Brain microvascular endothelial cell (primary cell): Measurements from ENCODE around the gene TXNRD1.

Source experiments
- DNase-seq: peaks from one replicate; pipeline ENCODE4 v3.0.0-alpha.2; 2020
- H3K27ac ChIP-seq: fragments of 250-450 bp; sonication (Bioruptor Pico); 2 replicates; pipeline ENCODE4 v1.5.1; 2020; ENCODE audit warnings: mild to moderate bottlenecking, moderate library complexity
- H3K27me3 ChIP-seq: fragments of 250-450 bp; sonication (Bioruptor Pico); replicated peaks from 2 replicates; pipeline ENCODE4 v1.5.1; 2020; ENCODE audit warnings: mild to moderate bottlenecking
- H3K36me3 ChIP-seq: fragments of 250-450 bp; sonication (Bioruptor Pico); replicated peaks from 2 replicates; pipeline ENCODE4 v1.5.1; 2020; ENCODE audit warnings: mild to moderate bottlenecking
- H3K4me3 ChIP-seq: 2 replicates; pipeline ENCODE4 v1.5.1; 2011; ENCODE audit warnings: low read depth, mild to moderate bottlenecking, control low read depth, low read length, moderate library complexity
- in situ Hi-C: cut with HindIII; loops from 2 replicates; pipeline ENCODE4 v1.10.0; 2017; ENCODE audit warnings: low sequenced_read_pairs, low pct_ligation_motif_present
- TF ChIP-seq, protein P1 (sequence below): IDR thresholded peaks from 2 replicates; pipeline ENCODE4 v1.5.1; 2011; ENCODE audit warnings: low read depth, mild to moderate bottlenecking, moderate library complexity, low read length, control low read depth, inconsistent platforms; ENCODE audit errors: missing control alignments

The TXNRD1 gene

DNA sequence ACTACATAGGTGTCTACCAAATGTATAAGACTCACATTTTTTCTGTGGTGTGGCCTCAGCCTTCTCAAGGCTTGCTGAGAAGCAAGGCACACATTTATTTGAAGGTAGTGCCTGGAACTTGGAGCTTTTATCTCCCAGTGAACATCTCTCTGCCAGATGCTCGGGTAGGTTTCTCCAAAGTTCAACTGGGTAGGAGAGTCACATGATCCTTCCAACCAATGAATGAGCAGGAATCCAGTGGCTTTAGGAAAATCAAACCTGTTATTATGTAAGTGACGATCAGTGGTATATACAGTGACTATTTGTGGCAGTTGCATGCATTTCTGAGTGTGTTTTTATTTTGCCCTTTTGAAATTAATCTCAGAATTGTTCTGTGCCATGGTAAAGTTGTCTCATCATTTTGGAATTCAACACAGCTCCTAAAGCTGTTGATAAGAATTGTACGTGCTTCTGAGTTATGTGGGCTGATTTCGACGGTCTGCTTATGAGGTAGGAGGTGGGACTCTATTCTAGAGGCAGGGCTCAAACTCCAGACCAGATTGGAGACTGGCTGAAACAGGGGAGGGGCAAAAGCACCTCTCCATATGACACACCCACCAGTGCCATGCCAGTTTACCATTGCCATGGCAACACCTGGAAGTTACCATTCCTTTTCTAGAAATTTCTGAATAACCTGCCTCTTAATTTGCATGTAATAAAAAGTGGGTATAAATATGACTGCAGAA is 145.6 kb downstream of the TXNRD1 start:
- in situ Hi-C loops = no loop called here
- no peaks in the 10 kb centered on the region for H3K36me3 ChIP-seq

DNA sequence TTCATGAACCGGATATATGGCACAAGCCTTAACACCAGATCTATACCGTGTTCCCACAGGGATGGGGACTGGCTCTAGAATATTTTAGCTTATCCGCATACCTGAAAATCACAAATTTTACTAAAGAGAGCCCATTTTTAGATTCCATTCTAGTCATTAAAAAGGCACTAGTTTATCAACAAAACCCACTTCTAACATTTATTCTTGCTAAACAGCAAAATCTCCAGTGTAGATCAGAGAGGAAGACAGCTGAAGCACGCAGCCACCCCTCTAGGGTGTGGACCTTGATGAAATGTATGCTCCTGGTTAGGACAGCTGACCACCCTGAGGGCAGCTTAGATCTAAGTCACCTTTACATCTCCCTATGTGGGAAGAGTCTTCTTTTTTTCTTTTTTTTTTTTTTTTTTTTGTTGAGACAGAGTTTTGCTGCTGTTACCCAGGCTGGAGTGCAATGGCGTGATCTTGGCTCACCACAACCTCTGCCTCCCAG is 150.4 kb downstream of the TXNRD1 start:
- TF ChIP-seq, protein P1, sequence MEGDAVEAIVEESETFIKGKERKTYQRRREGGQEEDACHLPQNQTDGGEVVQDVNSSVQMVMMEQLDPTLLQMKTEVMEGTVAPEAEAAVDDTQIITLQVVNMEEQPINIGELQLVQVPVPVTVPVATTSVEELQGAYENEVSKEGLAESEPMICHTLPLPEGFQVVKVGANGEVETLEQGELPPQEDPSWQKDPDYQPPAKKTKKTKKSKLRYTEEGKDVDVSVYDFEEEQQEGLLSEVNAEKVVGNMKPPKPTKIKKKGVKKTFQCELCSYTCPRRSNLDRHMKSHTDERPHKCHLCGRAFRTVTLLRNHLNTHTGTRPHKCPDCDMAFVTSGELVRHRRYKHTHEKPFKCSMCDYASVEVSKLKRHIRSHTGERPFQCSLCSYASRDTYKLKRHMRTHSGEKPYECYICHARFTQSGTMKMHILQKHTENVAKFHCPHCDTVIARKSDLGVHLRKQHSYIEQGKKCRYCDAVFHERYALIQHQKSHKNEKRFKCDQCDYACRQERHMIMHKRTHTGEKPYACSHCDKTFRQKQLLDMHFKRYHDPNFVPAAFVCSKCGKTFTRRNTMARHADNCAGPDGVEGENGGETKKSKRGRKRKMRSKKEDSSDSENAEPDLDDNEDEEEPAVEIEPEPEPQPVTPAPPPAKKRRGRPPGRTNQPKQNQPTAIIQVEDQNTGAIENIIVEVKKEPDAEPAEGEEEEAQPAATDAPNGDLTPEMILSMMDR = no peak
- Histone ChIP-seq H3K4me3 (no peak overlapping the region), H3K36me3 (no peaks in the 10 kb centered on the region), H3K27me3 (no peaks in the 10 kb centered on the region), H3K27ac (no peak overlapping the region)
- in situ Hi-C loops = no loop called here
- DNase-seq = no peak

More for the DNA sequence above, 145.6 kb downstream of the TXNRD1 start:
- TF ChIP-seq, protein P1 = no peak
- Histone ChIP-seq H3K27me3 (no peaks in the 10 kb centered on the region), H3K27ac (no peak overlapping the region), H3K4me3 (no peak overlapping the region)
- peak; percentile 47 for DNase-seq

DNA sequence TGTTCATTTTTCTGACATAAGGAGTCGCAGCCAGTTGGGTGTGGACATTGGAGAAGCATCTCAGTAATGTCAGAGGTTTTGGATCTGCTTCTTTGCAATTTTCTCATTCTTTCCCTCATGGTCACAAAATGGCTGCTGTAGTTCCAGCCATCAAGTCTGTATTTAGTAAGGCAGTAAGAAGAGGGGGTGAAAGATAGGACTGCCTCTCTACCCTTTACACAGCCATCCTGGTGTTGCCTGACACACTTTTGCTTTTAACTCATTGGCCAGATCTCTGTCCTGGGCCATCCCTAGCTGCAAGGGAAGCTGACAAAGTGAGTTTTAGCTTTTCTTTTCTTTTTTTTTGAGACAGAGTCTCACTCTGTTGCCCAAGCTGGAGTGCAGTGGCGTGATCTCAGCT is 154.1 kb downstream of the TXNRD1 start:
- H3K27me3 ChIP-seq = no peaks in the 10 kb centered on the region
- TF ChIP-seq, protein P1 = no peak
- no peaks in the 10 kb centered on the region for H3K36me3 ChIP-seq
- no peak for DNase-seq
- H3K4me3 ChIP-seq = no peak overlapping the region
- in situ Hi-C loops = no loop called here
- H3K27ac ChIP-seq = no peak overlapping the region

DNA sequence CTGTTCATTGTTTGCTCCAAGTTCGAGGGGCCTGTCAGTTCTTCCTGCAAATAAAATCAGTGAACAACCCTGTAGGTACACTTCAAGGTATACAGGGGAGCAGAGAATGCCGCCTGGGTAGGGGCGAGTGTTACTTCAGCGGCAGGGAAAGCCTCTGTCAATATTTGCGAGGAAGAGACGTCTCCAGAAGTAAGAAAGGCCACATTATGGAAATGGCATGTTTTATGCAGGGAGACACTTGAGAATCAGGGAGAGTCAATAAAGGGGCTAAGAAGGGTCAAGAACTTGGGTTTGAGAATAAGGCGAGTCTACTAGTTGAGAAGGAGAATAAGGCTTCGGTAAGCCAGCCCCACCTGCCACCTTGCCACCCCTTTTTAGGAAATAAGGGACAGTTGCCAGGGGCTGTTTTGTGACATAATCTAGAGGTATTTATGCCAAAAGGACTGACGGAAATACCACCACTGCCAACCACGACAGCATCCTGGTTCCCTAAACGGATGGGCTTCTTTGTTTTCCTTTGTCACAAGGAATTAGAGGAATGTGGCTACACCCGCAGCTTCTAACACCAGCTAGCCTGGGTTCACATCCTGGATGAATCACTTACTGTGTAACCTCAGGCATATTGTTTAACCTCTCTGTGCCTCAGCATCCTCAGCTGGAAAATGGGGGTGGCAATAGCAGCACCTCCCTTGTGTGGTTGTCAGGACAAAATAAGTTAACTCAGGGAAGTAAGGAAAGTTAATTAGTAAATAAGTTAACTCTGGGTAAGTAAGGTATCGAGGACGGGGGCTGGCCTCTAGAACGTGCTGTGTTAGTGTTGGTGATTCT is 155.7 kb downstream of the TXNRD1 start:
- peak; percentile 64 for DNase-seq
- H3K4me3 ChIP-seq = no peak overlapping the region
- in situ Hi-C loops = no loop called here

DNA sequence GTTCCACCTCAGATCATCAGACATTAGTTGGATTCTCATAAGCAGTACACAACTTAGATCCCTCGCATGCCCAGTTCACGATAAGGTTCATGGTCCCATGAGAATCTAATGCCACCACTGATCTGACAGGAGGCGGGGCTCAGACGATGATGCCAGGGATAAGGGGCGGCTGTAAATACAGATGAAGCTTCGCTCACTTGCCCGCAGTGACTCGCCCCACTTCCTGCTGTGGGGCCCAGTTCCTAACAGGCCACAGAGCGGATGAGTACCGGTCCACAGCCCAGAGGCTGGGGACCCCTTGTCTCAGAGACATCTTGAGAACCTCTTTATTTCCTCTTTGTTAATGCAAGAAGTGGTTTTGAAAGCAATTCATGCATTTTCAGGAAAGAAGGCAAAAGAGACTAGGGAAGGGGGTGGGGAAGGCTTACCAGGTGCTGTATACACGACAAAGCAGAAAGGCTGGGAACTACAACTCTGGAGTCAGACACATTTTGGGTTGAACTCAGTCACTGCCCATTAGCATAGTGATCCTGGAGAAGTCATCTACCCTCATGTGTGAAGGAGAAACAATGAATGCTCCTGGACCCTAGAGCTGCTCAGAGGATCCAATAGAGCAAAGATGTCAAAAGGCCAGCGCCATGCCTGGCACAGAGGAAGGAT is 156.6 kb downstream of the TXNRD1 start:
- TF ChIP-seq, protein P1 = no peak
- Histone ChIP-seq H3K27me3 (no peaks in the 10 kb centered on the region), H3K27ac (no peak overlapping the region), H3K36me3 (no peaks in the 10 kb centered on the region), H3K4me3 (no peak overlapping the region)
- in situ Hi-C loops = no loop called here
- no peak for DNase-seq

More for the DNA sequence above, 155.7 kb downstream of the TXNRD1 start:
- TF ChIP-seq, protein P1 = no peak
- Histone ChIP-seq H3K27ac (no peak overlapping the region), H3K27me3 (no peaks in the 10 kb centered on the region), H3K36me3 (no peaks in the 10 kb centered on the region)
